ENCODE data around the gene PPP3R1.

GRCh38 chr2:68188831-68189230 is 63.5 kb downstream of the PPP3R1 start:
- TF ChIP-seq POLR2AphosphoS5 (IDR thresholded peaks at IDR 0.05; ENCODE audit: low read depth, low read length) (no peak), SIN3A (IDR thresholded peaks at IDR 0.05; ENCODE audit: borderline replicate concordance, insufficient read depth, low read length) (no peak), REST (IDR thresholded peaks at IDR 0.05; ENCODE audit: insufficient read depth in 1 of 2, low read depth in 2 of 2, low read length in 2 of 2) (no peak), TAF1 (IDR thresholded peaks at IDR 0.05; ENCODE audit: borderline replicate concordance, insufficient read depth, low read length) (no peak), FOXP2 (optimal IDR thresholded peaks at IDR 0.05; ENCODE audit: borderline replicate concordance, extremely low read depth, extremely low read length, insufficient read depth) (no peak)

All from PFSK-1 (cell line).